Cardiac fibroblast (primary cell): ENCODE data around the gene CLEC1A.

Experiments used
- DNase-seq, 2 donors: peaks; one replicate each; pipeline versions ENCODE4 v3.0.0 to v3.0.0-alpha.2; 2010; ENCODE audit warnings: low read depth in 2 of 2
- H3K4me3 ChIP-seq, 2 donors: replicated peaks in 1 of 2; 1 replicate in 1 of 2; 2 replicates in 1 of 2; pipeline ENCODE4 v1.5.1; 2011; ENCODE audit warnings: low read depth in 2 of 2, low read length in 2 of 2, mild to moderate bottlenecking in 2 of 2, moderate library complexity in 1 of 2
- CTCF ChIP-seq: IDR thresholded peaks from one replicate; pipeline ENCODE4 v1.5.1; 2011; ENCODE audit warnings: low read depth, mild to moderate bottlenecking, low read length, inconsistent platforms

CLEC1A gene

GRCh38 chr12:10088955-10089900, 9.6 kb downstream of the CLEC1A start:
- H3K4me3 ChIP-seq = no peak overlapping the region
- no peak for DNase-seq
- no peak for TF ChIP-seq CTCF

- DNase-seq = no peak
- no peak overlapping the region for H3K4me3 ChIP-seq
- no peak for TF ChIP-seq CTCF
Measured at GRCh38 chr12:10088031-10088430, 10.8 kb downstream of the CLEC1A start.

GRCh38 chr12:10086387-10086786, 12.4 kb downstream of the CLEC1A start:
- no peak for TF ChIP-seq CTCF
- H3K4me3 ChIP-seq = no peak overlapping the region
- no peak for DNase-seq

GRCh38 chr12:10084733-10085132, 14.1 kb downstream of the CLEC1A start:
- no peak for TF ChIP-seq CTCF
- no peak overlapping the region for H3K4me3 ChIP-seq
- no peak for DNase-seq

GRCh38 chr12:10082117-10082874, 16.5 kb downstream of the CLEC1A start:
- no peak for TF ChIP-seq CTCF
- no peak for DNase-seq
- no peak overlapping the region for H3K4me3 ChIP-seq

GRCh38 chr12:10075451-10075850, 23.3 kb downstream of the CLEC1A start:
- H3K4me3 ChIP-seq = no peak overlapping the region
- TF ChIP-seq CTCF = no peak
- no peak for DNase-seq
